AG04450 (cell line): Measurements from ENCODE around the gene NAT8L. TPM values are rescaled to one million over a fixed set of nuclear protein-coding genes. Genes with fewer than 3 reads are reported as not detected.

Source experiments
- CTCF ChIA-PET: fragments of 300-600, 350-600 bp; formaldehyde crosslinking; extraction: SDS; loops from one replicate; lab custom pipeline; 2022; ENCODE audit warnings: antibody characterized with exemption, inconsistent platforms; lab: Charles Lee
- POLR2A ChIA-PET: fragments of 350-600 bp; formaldehyde crosslinking; extraction: SDS; loops from one replicate; lab custom pipeline; 2021; ENCODE audit warnings: antibody characterized with exemption, inconsistent platforms; lab: Yijun Ruan, JAX
- DNase-seq: peaks from one replicate; pipeline ENCODE4 v3.0.0-alpha.2; 2011; ENCODE audit warnings: low read depth, low spot score
- H3K27ac ChIP-seq: one replicate; pipeline ENCODE4 v1.5.1; 2012; ENCODE audit warnings: low read depth, low read length, control low read depth
- H3K27me3 ChIP-seq: one replicate; pipeline ENCODE4 v1.6.0; 2012; ENCODE audit warnings: low read length; ENCODE audit not compliant: control insufficient read depth, insufficient read depth
- H3K4me3 ChIP-seq: 2 replicates; pipeline ENCODE4 v1.5.1; 2011; ENCODE audit warnings: mild to moderate bottlenecking, low read depth, low read length, control low read depth
- H3K9me3 ChIP-seq: 2 replicates; pipeline ENCODE4 v1.5.1; 2012; ENCODE audit warnings: low read length; ENCODE audit not compliant: control insufficient read depth, insufficient read depth
- polyA plus RNA-seq: library from polyadenylated mRNA; depleted of rRNA; stranded (reverse); fragments of >200 nt; gene quantifications from 2 replicates; pipeline ENCODE4 v1.2.3, GENCODE V29; 2011
- TF ChIP-seq, protein P1 (sequence below): IDR thresholded peaks from 2 replicates; pipeline ENCODE4 v1.5.1; 2011; ENCODE audit warnings: low read depth, low read length, control low read depth, inconsistent platforms

Gene NAT8L
- polyA plus RNA-seq, 1 experiment = not detected

DNA sequence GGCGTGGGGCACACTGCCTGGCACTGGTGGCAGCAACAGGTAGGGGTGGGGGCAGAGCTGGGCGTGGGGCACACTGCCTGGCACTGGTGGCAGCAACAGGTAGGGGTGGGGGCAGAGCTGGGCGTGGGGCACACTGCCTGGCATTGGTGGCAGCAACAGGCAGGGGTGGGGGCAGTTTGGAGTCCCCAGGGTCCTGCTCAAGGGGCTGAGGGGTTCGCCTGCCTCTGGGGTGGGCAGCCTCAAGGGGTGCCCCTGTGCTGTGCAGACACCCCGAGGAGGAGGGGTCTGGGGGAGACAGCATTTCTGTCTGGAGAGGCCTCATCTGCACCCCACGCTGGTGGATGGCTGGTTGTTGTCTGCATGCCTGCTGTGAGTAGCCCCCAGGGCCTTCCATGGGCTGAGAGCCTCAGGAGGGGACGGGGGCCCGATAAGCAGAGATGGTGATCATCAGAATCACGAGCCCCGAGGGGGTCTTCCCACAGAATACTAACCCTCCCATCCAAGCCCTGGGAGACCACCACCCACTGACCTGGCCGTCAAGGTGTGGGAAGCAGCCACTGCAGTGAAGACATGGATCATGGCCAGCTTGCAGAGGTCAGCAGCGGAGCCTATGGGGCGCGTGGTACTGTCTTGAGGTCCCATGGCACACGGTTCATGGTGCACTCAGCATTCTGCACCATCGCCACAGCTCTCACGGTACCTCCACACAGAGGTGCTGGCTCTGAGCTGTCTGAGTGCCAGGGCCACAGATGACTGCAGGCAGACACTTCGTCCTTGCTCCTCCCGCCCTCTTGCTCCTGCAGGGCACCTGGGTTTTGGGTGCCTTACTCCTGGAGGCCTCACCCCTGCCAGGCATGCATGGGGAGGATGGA lies 21.5 kb downstream of the NAT8L start:
- CTCF ChIA-PET = no interaction called here
- TF ChIP-seq, protein P1, sequence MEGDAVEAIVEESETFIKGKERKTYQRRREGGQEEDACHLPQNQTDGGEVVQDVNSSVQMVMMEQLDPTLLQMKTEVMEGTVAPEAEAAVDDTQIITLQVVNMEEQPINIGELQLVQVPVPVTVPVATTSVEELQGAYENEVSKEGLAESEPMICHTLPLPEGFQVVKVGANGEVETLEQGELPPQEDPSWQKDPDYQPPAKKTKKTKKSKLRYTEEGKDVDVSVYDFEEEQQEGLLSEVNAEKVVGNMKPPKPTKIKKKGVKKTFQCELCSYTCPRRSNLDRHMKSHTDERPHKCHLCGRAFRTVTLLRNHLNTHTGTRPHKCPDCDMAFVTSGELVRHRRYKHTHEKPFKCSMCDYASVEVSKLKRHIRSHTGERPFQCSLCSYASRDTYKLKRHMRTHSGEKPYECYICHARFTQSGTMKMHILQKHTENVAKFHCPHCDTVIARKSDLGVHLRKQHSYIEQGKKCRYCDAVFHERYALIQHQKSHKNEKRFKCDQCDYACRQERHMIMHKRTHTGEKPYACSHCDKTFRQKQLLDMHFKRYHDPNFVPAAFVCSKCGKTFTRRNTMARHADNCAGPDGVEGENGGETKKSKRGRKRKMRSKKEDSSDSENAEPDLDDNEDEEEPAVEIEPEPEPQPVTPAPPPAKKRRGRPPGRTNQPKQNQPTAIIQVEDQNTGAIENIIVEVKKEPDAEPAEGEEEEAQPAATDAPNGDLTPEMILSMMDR = no peak
- Histone ChIP-seq H3K27me3 (peaks cover 27% of the 10 kb centered on the region), H3K4me3 (no peak overlapping the region), H3K9me3 (no peaks in the 10 kb centered on the region), H3K27ac (no peak overlapping the region)
- DNase-seq = no peak
- POLR2A ChIA-PET = no interaction called here

DNA sequence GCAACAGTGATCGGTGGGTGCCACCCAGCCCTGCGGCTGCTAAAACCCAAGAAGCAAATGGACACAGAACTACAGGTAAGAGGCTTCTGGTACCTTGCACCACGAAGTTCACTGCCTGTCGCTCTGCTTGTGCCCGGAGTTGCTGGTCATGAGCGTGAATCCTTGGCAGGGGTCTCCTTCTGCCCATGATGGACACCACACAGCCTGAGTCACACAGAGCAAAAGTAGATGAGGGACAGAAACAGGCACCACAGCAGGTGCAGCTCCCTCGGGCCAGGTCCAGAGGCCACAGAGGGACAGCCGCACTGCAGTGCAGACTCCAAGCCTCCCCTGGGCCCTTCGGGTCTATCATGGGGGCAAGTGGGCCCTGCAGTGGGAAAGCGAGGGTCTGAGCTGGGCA lies 22.4 kb downstream of the NAT8L start:
- POLR2A ChIA-PET = no interaction called here
- H3K27me3 ChIP-seq = peaks cover 26% of the 10 kb centered on the region
- TF ChIP-seq, protein P1 = no peak
- no peak for DNase-seq
- no peak overlapping the region for H3K27ac ChIP-seq
- H3K9me3 ChIP-seq = no peaks in the 10 kb centered on the region
- no peak overlapping the region for H3K4me3 ChIP-seq
- CTCF ChIA-PET = no interaction called here

DNA sequence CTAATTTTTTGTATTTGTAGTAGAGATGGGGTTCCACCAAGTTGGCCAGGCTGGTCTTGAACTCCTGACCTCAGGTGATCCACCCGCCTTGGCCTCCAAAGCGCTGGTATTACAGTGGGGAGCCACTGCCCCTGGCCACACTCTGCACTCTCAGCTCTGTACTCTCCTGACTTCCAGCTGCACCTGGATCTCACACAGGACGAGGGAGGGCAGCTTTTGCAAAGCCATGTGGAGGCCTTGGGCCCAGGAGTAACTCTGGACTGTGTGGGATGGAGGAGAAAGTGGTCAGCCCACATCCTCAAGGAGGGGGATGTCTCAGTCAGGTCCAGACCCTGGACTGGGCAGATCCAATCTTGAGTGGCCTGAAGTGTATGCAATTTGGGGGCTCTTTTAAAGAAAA lies 23.0 kb downstream of the NAT8L start:
- DNase-seq = no peak
- Histone ChIP-seq H3K27ac (no peak overlapping the region), H3K9me3 (no peaks in the 10 kb centered on the region), H3K27me3 (peaks cover 30% of the 10 kb centered on the region), H3K4me3 (no peak overlapping the region)
- POLR2A ChIA-PET = no interaction called here
- TF ChIP-seq, protein P1 = no peak
- CTCF ChIA-PET = no interaction called here

DNA sequence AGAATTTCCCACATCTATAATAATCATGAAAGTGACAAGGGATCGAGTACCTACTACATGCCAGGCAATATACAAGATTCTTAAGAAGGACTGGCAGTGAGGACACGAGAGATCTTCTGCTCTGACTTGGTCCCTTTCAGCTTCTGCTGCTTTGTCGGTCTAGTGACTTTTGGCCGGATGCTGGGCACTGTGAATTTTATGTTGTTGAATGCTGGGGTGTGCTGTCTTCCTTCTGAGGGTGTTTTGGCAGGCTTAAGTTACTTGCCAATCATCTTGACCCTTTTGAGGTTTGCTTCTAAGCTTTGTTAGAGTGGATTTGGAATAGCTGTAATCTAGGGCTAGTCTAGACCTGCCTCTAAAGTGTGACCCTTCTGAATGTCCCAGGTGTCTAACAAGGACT lies 23.5 kb downstream of the NAT8L start:
- POLR2A ChIA-PET = no interaction called here
- Histone ChIP-seq H3K9me3 (no peaks in the 10 kb centered on the region), H3K27ac (no peak overlapping the region), H3K27me3 (peaks cover 30% of the 10 kb centered on the region), H3K4me3 (no peak overlapping the region)
- CTCF ChIA-PET = no interaction called here
- TF ChIP-seq, protein P1 = no peak
- no peak for DNase-seq

DNA sequence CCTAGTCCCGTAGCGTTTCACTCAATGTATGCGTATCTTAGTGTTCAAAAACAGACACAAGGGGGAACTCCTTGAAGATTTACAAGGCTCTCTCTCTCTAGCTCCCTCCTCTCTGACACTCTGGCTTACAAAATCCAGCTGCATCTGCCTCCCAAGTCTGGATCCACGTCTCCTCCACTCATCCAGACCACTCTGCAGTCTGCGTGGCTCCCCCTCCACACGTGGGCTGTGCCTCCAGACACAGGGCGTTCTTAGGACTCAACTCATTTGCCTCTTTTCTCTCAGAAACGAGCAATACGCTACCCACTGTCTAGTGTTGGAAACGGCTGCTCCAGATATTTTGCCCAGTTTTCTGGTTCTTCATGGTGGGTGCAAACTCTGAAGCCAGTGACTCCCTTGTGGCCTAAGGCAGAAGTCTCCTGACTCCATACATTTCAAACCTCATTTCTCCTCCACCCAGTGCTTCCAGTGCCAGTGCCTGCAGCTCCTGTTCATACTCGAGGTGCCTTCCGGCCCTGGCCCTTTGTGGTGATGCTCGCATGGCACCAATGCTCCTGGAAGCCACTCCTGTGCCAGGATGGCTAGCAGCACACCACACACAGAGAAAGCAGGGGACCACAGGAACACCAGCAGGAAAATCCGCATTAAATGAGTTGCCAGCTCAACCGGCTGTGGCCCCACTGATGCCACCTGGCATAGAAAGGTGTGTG lies 24.1 kb downstream of the NAT8L start:
- Histone ChIP-seq H3K27me3 (peaks cover 30% of the 10 kb centered on the region), H3K4me3 (no peak overlapping the region), H3K9me3 (no peaks in the 10 kb centered on the region), H3K27ac (no peak overlapping the region)
- no peak for DNase-seq
- POLR2A ChIA-PET = no interaction called here
- TF ChIP-seq, protein P1 = no peak
- CTCF ChIA-PET = no interaction called here
